SK-N-MC (cell line): ENCODE measurements around the gene AMMECR1.

Experiments
- EZH2 ChIP-seq: fragments of 200-600 bp; sonication (generic); IDR thresholded peaks from one replicate; pipeline ENCODE4 v1.6.1; 2017; ENCODE audit warnings: antibody characterized with exemption
- FOXP2 ChIP-seq: optimal IDR thresholded peaks from 2 replicates; pipeline ENCODE3; 2011; ENCODE audit warnings: mild to moderate bottlenecking, moderate library complexity; ENCODE audit not compliant: insufficient read depth; ENCODE audit errors: extremely low read length, control extremely low read depth
- POLR2AphosphoS5 ChIP-seq: IDR thresholded peaks from 2 replicates; pipeline ENCODE4 v1.6.1; 2012; ENCODE audit warnings: mild to moderate bottlenecking, low read depth, low read length, borderline replicate concordance

- TF ChIP-seq EZH2 (no peak), POLR2AphosphoS5 (no peak), FOXP2 (no peak)
These were observed 2.6 kb upstream of the AMMECR1 start for GRCh38 chrX:110320381-110320987.
